ENCODE results near the gene STAT5B. TPM values are rescaled to one million over a fixed set of nuclear protein-coding genes. Genes with fewer than 3 reads are reported as not detected.
"Not testable (repeated sequence)": the region's sequence is repeated elsewhere in the genome, so short reads cannot be mapped to it uniquely, and the experiment has no call there.

The STAT5B gene
- total RNA-seq, 4 donors from 2014 or later = 52.7 to 105 (median 57.6) TPM

DNA sequence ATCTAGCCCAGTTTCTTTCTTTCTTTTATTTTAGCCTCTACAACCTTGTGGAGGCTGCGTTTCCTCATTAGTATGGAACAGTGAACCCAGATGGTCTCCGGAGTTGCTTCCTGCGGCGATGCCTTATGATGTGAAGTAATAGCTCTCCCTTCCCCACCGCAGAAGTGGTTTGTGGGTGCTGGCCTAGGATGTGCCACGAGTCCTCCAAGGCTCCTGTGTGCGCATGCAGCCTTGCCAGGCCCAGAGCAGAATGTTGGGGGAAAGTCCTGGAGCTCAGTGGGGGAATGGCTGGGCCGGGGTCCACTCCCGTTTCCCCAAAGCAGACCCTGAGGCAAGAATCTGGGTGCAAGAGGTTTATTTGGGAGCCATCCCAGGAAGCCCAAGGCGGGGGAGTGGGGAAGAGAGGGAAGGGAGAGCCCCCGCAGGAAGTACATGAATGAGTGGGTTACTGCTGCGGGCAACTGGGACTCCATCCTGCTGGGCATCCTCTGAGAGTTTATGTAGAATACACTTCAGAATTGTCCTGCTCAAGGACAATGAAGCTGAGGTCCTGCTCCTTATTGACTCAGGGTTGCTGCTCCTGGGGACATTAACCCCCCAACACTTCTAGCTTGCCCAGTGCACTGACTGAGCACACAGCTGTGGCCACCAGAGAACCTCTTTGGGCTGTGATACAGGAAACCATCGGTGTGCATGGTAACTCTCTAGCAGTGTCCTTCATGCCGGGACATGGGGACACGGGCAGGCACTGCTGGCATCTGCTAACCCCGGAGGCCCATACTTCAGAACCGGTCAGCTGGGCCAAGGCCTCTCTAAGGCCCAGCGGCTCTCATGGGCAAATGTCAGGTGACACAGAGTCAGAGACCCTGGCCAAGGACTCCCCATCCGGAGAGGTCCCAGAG lies 87.2 kb downstream of the STAT5B start:
- Histone ChIP-seq H3K27ac (no peak overlapping the region), H3K4me1 (peaks cover 17% of the 10 kb centered on the region), H3K36me3 (no peaks in the 10 kb centered on the region), H3K27me3 (peaks cover 9% of the 10 kb centered on the region), H3K9me3 (no peaks in the 10 kb centered on the region), H3K4me3 (no peak overlapping the region)
- DNase-seq (ENCODE audit: low spot score in 2 of 2) = no peak
- TF ChIP-seq EP300 (IDR thresholded peaks at IDR 0.05) = no peak
- TF ChIP-seq, protein P1, sequence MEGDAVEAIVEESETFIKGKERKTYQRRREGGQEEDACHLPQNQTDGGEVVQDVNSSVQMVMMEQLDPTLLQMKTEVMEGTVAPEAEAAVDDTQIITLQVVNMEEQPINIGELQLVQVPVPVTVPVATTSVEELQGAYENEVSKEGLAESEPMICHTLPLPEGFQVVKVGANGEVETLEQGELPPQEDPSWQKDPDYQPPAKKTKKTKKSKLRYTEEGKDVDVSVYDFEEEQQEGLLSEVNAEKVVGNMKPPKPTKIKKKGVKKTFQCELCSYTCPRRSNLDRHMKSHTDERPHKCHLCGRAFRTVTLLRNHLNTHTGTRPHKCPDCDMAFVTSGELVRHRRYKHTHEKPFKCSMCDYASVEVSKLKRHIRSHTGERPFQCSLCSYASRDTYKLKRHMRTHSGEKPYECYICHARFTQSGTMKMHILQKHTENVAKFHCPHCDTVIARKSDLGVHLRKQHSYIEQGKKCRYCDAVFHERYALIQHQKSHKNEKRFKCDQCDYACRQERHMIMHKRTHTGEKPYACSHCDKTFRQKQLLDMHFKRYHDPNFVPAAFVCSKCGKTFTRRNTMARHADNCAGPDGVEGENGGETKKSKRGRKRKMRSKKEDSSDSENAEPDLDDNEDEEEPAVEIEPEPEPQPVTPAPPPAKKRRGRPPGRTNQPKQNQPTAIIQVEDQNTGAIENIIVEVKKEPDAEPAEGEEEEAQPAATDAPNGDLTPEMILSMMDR (IDR thresholded peaks at IDR 0.05) = no peak
- TF ChIP-seq POLR2A (IDR thresholded peaks at IDR 0.05) = no peak
- TF ChIP-seq POLR2AphosphoS5 (IDR thresholded peaks at IDR 0.05) = no peak
- WGBS = 70% methylated on average over 12 of the region's 19 CpGs

DNA sequence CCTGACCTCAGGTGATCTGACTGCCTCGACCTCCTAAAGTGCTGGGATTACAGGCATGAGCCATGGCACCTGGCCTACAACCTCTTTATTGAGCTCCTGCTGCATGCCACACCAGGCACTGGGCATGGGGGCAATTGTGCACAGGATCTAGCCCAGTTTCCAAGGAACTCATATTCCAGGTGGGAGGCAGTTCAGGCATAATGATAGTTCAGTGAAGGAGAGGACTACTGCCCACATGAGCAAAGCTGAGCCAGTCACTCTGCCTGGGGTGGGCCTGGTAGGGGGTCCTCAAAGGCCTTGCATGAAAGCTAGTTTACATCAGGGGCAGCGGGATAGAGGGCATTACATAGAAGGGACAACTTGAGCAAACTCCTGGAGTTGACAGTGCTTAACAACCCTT lies 88.4 kb downstream of the STAT5B start:
- peaks cover 13% of the 10 kb centered on the region for H3K4me1 ChIP-seq
- DNase-seq (ENCODE audit: low spot score in 2 of 2) = no peak
- WGBS = 80% methylated on average over 2 of the region's 2 CpGs
- H3K4me3 ChIP-seq = no peak overlapping the region
- no peaks in the 10 kb centered on the region for H3K9me3 ChIP-seq
- H3K27ac ChIP-seq = no peak overlapping the region
- TF ChIP-seq POLR2A (IDR thresholded peaks at IDR 0.05) (no peak), EP300 (IDR thresholded peaks at IDR 0.05) (no peak), POLR2AphosphoS5 (IDR thresholded peaks at IDR 0.05) (no peak)
- TF ChIP-seq, protein P1 (IDR thresholded peaks at IDR 0.05) = no peak
- peaks cover 17% of the 10 kb centered on the region for H3K27me3 ChIP-seq
- no peaks in the 10 kb centered on the region for H3K36me3 ChIP-seq

DNA sequence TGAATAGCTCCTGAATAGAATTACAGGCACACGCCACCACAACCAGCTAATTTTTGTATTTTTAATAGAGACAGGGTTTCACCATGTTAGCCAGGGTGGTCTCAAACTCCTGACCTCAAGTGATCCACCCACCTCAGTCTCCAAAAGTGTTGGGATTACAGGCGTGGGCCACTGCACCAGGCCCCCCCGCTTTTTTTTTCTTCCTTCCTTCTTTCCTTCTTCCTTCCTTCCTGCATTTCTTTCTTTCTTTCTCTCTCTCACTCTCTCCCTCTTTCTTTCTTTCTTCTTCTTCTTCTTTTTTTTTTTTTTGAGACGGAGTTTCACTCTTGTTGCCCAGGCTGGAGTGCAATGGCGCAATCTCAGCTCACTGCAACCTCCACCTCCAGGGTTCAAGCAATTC lies 90.0 kb downstream of the STAT5B start:
- H3K27me3 ChIP-seq = peaks cover 33% of the 10 kb centered on the region
- H3K4me1 ChIP-seq = peaks cover 15% of the 10 kb centered on the region
- H3K9me3 ChIP-seq; H3K27ac ChIP-seq; H3K4me3 ChIP-seq; H3K36me3 ChIP-seq; DNase-seq (ENCODE audit: low spot score in 2 of 2): not testable (repeated sequence)
- WGBS = 85% methylated on average over 5 of the region's 5 CpGs

DNA sequence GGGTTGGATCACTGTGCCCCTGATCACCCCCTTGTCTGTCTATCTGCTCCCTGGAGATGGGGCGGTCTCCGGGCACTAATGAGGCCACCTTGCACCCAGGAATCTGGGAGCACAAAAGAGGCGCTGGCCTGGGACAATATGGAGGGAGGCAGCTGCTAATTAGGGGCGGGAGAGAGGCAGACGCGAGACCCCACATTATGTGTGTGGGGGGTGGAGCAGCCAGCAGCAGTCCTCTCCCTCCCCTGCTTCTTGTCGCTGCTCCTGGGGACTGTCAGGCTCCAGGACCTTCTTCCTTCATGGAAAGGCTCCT lies 90.6 kb downstream of the STAT5B start:
- TF ChIP-seq EP300 (IDR thresholded peaks at IDR 0.05) = no peak
- TF ChIP-seq POLR2A (IDR thresholded peaks at IDR 0.05) = no peak
- TF ChIP-seq POLR2AphosphoS5 (IDR thresholded peaks at IDR 0.05) = no peak
- TF ChIP-seq, protein P1 (IDR thresholded peaks at IDR 0.05) = no peak
- Histone ChIP-seq H3K27ac (no peak overlapping the region), H3K9me3 (no peaks in the 10 kb centered on the region), H3K4me3 (no peak overlapping the region), H3K36me3 (no peaks in the 10 kb centered on the region), H3K4me1 (peaks cover 22% of the 10 kb centered on the region), H3K27me3 (peaks cover 39% of the 10 kb centered on the region)
- DNase-seq (ENCODE audit: low spot score in 2 of 2) = peak in 1 of 2 donors; percentile 59
- WGBS = 57% methylated on average over 6 of the region's 7 CpGs

DNA sequence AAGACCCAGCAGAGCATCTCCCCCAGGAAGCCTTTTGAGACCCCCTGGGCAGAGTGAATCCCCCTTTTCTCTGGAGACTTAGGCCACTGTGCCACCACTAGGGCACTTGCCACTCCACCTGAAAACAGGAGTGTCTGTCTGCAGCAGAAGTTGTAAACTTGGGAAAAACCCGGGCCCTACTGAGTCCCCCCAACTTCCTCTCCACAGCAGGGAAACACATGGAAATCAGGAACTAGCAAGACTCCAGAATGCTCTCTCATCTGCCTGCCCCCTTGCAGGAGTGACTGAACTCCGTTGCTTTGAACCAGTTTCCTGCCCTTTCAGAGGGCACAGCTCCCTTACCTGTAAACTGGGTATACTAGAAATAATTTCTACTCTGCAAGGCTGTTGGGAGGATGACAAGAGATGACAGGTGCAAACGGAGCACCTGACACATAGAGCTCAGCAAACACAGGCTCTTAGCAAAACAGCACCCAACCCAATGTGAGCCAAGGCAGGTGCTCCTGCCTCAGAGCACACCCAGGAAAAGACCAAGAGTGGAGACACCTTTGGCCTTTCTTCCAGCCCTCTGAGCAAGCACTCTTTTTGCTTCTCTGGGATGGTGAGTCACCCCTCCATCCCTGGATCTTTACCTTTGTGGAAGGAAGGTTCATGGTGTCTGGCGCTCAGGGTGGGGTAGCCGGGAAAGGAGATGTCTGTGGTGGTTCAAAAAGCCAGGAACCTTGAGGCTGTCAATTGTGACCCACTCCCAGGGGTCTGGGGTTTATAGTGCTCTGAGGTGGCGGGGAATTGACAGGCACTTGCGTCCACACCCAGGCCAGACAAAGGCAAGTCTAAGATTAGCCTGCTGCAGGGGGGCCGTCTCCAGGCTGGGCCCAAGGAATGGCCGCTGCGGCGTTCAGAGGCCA lies 91.2 kb downstream of the STAT5B start, which contains the start of gene HCRT:
Gene HCRT, minus strand, starts transcription at position 740 of the 908 bp plus-strand sequence. Its CDS starts 87 bp downstream, at position 653.
- WGBS = 64% methylated on average over 8 of the region's 11 CpGs
- peak within 1 kb of the TSS; percentile 45 for H3K4me3 ChIP-seq
- no peaks in the 10 kb centered on the region for H3K9me3 ChIP-seq
- peak within 1 kb of the TSS; percentile 1 for H3K27ac ChIP-seq
- H3K27me3 ChIP-seq = peaks cover 45% of the 10 kb centered on the region
- TF ChIP-seq POLR2A (IDR thresholded peaks at IDR 0.05) (no peak), POLR2AphosphoS5 (IDR thresholded peaks at IDR 0.05) (no peak), EP300 (IDR thresholded peaks at IDR 0.05) (no peak)
- TF ChIP-seq, protein P1 (IDR thresholded peaks at IDR 0.05) = no peak
- H3K4me1 ChIP-seq = peaks cover 28% of the 10 kb centered on the region
- H3K36me3 ChIP-seq = no peaks in the 10 kb centered on the region
- DNase-seq (ENCODE audit: low spot score in 2 of 2) = no peak

All from suprapubic skin (tissue), 4 donors.